GM23338 (cell line): ENCODE results near the gene SLC16A9. TPM values are rescaled to one million over a fixed set of nuclear protein-coding genes. Genes with fewer than 3 reads are reported as not detected.

Source experiments
- ATAC-seq: fragments of 200-7000 bp; cut with Tn5 transposase; 3 replicates; pipeline ENCODE4 v1.9.1; 2020
- DNase-seq: peaks from one replicate; pipeline ENCODE4 v3.0.0-alpha.2; 2015; ENCODE audit warnings: low spot score
- H2AFZ ChIP-seq: fragments of 200-600 bp; sonication (generic); 2 replicates; pipeline ENCODE4 v1.8.0; 2016; ENCODE audit warnings: antibody characterized with exemption, mild to moderate bottlenecking, moderate library complexity
- H3F3A ChIP-seq: fragments of 200-600 bp; sonication (generic); replicated peaks from 2 replicates; pipeline ENCODE4 v1.8.0; 2017; ENCODE audit warnings: antibody characterized with exemption, mixed run types, low read depth
- H3K27ac ChIP-seq: fragments of 200-600 bp; sonication (generic); 2 replicates; pipeline ENCODE4 v1.6.1; 2016; ENCODE audit warnings: low read depth
- H3K27me3 ChIP-seq: fragments of 200-600 bp; sonication (generic); 2 replicates; pipeline ENCODE4 v1.8.0; 2016; ENCODE audit warnings: mild to moderate bottlenecking, mixed run types, moderate library complexity; ENCODE audit not compliant: insufficient read depth
- H3K36me3 ChIP-seq: fragments of 200-600 bp; sonication (generic); 2 replicates; pipeline ENCODE4 v1.8.0; 2016; ENCODE audit warnings: mild to moderate bottlenecking; ENCODE audit not compliant: insufficient read depth
- H3K4me1 ChIP-seq: fragments of 200-600 bp; sonication (generic); 2 replicates; pipeline ENCODE4 v1.8.0; 2016; ENCODE audit warnings: mild to moderate bottlenecking, moderate library complexity; ENCODE audit not compliant: insufficient read depth
- H3K4me2 ChIP-seq: fragments of 200-600 bp; sonication (generic); 2 replicates; pipeline ENCODE4 v1.7.1; 2017; ENCODE audit warnings: mixed run types
- H3K4me3 ChIP-seq: fragments of 200-600 bp; sonication (generic); 2 replicates; pipeline ENCODE4 v1.6.1; 2016; ENCODE audit warnings: mixed run types
- H3K79me2 ChIP-seq: fragments of 200-600 bp; sonication (generic); replicated peaks from 2 replicates; pipeline ENCODE4 v1.8.0; 2017; ENCODE audit warnings: mild to moderate bottlenecking; ENCODE audit not compliant: insufficient read depth
- H3K9me2 ChIP-seq: fragments of 200-600 bp; sonication (generic); 2 replicates; pipeline ENCODE4 v1.8.0; 2017; ENCODE audit not compliant: insufficient read depth
- H4K20me1 ChIP-seq: fragments of 200-600 bp; sonication (generic); replicated peaks from 2 replicates; pipeline ENCODE4 v1.8.0; 2017; ENCODE audit warnings: mild to moderate bottlenecking; ENCODE audit not compliant: insufficient read depth
- H3K27ac Mint-ChIP-seq: 2 replicates; pipeline ENCODE4 v1.8.0; 2020; ENCODE audit warnings: inconsistent platforms, mild to moderate bottlenecking, moderate library complexity, mixed read lengths
- H3K27me3 Mint-ChIP-seq: 3 replicates; pipeline ENCODE4 v1.8.0; 2022; ENCODE audit warnings: low read depth, mild to moderate bottlenecking, moderate library complexity, mixed read lengths, inconsistent platforms; ENCODE audit not compliant: insufficient read depth, poor library complexity
- H3K36me3 Mint-ChIP-seq: 3 replicates; pipeline ENCODE4 v1.8.0; 2021; ENCODE audit warnings: low read depth, mild to moderate bottlenecking, inconsistent platforms, moderate library complexity, mixed read lengths
- H3K4me1 Mint-ChIP-seq: 3 replicates; pipeline ENCODE4 v1.8.0; 2020; ENCODE audit warnings: mild to moderate bottlenecking, inconsistent platforms, mixed read lengths
- H3K4me3 Mint-ChIP-seq: 3 replicates; pipeline ENCODE4 v1.8.0; 2021; ENCODE audit warnings: moderate library complexity, mild to moderate bottlenecking, inconsistent platforms, mixed read lengths
- H3K9me3 Mint-ChIP-seq: 3 replicates; pipeline ENCODE4 v1.8.0; 2020; ENCODE audit warnings: moderate library complexity, mild to moderate bottlenecking, inconsistent platforms, mixed read lengths
- CREB1 ChIP-seq: fragments of 250-450 bp; sonication (Bioruptor Pico); IDR thresholded peaks from 2 replicates; pipeline ENCODE4 v1.5.0; 2020; ENCODE audit warnings: low read depth, mild to moderate bottlenecking, moderate library complexity
- EZH2 ChIP-seq: fragments of 200-600 bp; sonication (generic); IDR thresholded peaks from one replicate; pipeline ENCODE4 v1.8.0; 2017; ENCODE audit warnings: antibody characterized with exemption, mild to moderate bottlenecking, low read depth; ENCODE audit not compliant: unreplicated experiment
- EZH2phosphoT487 ChIP-seq: fragments of 200-600 bp; sonication (generic); IDR thresholded peaks from one replicate; pipeline ENCODE4 v1.8.1; 2018; ENCODE audit warnings: antibody characterized with exemption; ENCODE audit not compliant: unreplicated experiment
- JUNB ChIP-seq: IDR thresholded peaks from one replicate; pipeline ENCODE4 v1.6.1; 2016; ENCODE audit warnings: antibody characterized with exemption; ENCODE audit not compliant: unreplicated experiment
- POLR2AphosphoS5 ChIP-seq: IDR thresholded peaks from 2 replicates; pipeline ENCODE4 v1.6.1; 2016; ENCODE audit warnings: antibody characterized with exemption, low read depth
- STAT1 ChIP-seq: IDR thresholded peaks from one replicate; pipeline ENCODE4 v1.6.1; 2016; ENCODE audit warnings: antibody characterized with exemption; ENCODE audit not compliant: unreplicated experiment
- ZNF114 ChIP-seq: fragments of 250-450 bp; sonication (Bioruptor Pico); IDR thresholded peaks from 2 replicates; pipeline ENCODE4 v1.5.0; 2020; ENCODE audit warnings: mild to moderate bottlenecking, moderate library complexity
- ZNF331 ChIP-seq: fragments of 250-450 bp; sonication (Bioruptor Pico); IDR thresholded peaks from 2 replicates; pipeline ENCODE4 v1.5.0; 2020; ENCODE audit warnings: low read depth, mild to moderate bottlenecking, moderate library complexity
- polyA plus RNA-seq: library from polyadenylated mRNA; unstranded; fragments of >200 nt; fragmentation: Nextera tagmentation; extraction: Ambion mirVana; gene quantifications from 2 replicates; pipeline ENCODE4 v1.2.1, GENCODE V29; 2016
- total RNA-seq: library from RNA; depleted of rRNA; stranded (reverse); fragments of >200 nt; shearing (Covaris generic); gene quantifications from 2 replicates; pipeline ENCODE4 v1.2.3, GENCODE V29; 2014
- TF ChIP-seq, protein P1 (sequence below), 2 experiments: fragments of 200-600 bp in 1 of 2; sonication (generic) in 1 of 2; conservative IDR thresholded peaks; 2 replicates each; pipeline versions ENCODE4 v1.5.1 to v1.6.1; 2016 to 2017; ENCODE audit warnings: antibody characterized with exemption in 2 of 2, low read depth in 2 of 2, mild to moderate bottlenecking in 2 of 2, moderate library complexity in 1 of 2
- TF ChIP-seq, protein P2 (sequence below): IDR thresholded peaks from 2 replicates; pipeline ENCODE4 v1.6.1; 2016; ENCODE audit warnings: antibody characterized with exemption
- TF ChIP-seq, protein P3 (sequence below): fragments of 250-450 bp; sonication (Bioruptor Pico); IDR thresholded peaks from 2 replicates; pipeline ENCODE4 v1.5.0; 2020; ENCODE audit warnings: mild to moderate bottlenecking, moderate library complexity

Gene SLC16A9
- total and polyA plus RNA-seq, 2 experiments from 2014 or later, result 6.5 to 11.4 TPM

DNA sequence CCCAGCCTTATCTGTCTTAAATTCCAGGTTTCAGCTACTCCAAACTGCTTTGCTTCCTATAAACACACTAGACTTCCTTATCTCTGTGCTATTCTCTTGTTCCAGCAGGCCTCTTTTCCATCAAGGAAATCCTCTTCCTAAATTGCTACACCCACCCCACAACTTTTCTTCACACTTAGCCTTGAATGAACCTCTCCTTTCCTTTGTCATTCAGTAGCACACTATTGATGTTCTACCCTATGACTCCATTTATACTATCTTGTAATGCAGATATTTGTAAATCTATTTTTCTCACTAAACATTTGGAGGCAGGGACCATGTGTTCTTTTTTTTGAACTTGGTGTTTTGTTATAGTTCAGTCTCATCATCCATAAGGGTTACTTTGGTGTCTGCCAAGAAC is 3.7 kb downstream of the SLC16A9 start (continued):
- no peak for TF ChIP-seq CREB1
- TF ChIP-seq ZNF114, result no peak
- TF ChIP-seq EZH2phosphoT487, result no peak
- TF ChIP-seq STAT1, result no peak
- no peak for TF ChIP-seq EZH2
- no peak for TF ChIP-seq ZNF331
- TF ChIP-seq POLR2AphosphoS5, result no peak
- no peak for TF ChIP-seq JUNB
- TF ChIP-seq, protein P1, sequence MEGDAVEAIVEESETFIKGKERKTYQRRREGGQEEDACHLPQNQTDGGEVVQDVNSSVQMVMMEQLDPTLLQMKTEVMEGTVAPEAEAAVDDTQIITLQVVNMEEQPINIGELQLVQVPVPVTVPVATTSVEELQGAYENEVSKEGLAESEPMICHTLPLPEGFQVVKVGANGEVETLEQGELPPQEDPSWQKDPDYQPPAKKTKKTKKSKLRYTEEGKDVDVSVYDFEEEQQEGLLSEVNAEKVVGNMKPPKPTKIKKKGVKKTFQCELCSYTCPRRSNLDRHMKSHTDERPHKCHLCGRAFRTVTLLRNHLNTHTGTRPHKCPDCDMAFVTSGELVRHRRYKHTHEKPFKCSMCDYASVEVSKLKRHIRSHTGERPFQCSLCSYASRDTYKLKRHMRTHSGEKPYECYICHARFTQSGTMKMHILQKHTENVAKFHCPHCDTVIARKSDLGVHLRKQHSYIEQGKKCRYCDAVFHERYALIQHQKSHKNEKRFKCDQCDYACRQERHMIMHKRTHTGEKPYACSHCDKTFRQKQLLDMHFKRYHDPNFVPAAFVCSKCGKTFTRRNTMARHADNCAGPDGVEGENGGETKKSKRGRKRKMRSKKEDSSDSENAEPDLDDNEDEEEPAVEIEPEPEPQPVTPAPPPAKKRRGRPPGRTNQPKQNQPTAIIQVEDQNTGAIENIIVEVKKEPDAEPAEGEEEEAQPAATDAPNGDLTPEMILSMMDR (conservative IDR thresholded peaks at IDR 0.05; ENCODE audit: low read depth in 2 of 2), result no peak
- TF ChIP-seq, protein P2, sequence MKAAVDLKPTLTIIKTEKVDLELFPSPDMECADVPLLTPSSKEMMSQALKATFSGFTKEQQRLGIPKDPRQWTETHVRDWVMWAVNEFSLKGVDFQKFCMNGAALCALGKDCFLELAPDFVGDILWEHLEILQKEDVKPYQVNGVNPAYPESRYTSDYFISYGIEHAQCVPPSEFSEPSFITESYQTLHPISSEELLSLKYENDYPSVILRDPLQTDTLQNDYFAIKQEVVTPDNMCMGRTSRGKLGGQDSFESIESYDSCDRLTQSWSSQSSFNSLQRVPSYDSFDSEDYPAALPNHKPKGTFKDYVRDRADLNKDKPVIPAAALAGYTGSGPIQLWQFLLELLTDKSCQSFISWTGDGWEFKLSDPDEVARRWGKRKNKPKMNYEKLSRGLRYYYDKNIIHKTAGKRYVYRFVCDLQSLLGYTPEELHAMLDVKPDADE, result no peak

DNA sequence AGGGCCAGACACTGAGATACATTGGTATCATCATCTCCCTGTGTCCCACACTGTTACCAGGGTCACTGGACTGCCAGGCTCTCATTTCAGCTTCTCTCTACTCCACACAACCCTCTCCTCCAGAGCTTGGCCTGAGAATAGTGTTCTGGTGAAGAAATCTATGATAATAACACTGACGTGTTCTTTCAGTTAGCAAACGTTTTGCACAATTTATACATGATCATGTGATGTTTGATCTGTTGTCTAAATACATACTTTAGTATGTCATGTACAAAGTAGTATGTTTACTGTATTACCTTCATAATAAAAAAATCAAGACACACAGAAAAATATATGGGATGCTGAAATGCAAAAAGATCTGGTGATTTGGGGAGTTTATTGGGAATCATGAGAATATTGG is 5.0 kb downstream of the SLC16A9 start:
- peaks cover 26% of the 10 kb centered on the region for H3K36me3 Mint-ChIP-seq
- H3K9me3 Mint-ChIP-seq, result no peaks in the 10 kb centered on the region

More for the DNA sequence above, 5.0 kb downstream of the SLC16A9 start:
- ATAC-seq (no peak), DNase-seq (no peak)
- Histone ChIP-seq H4K20me1 (no peaks in the 10 kb centered on the region; the same call in 1 of the 2 replicates), H3K27me3 (peaks cover 18% of the 10 kb centered on the region), H2AFZ (no peak overlapping the region), H3K27ac (no peak overlapping the region), H3K4me2 (no peak overlapping the region), H3K4me1 (peaks cover 10% of the 10 kb centered on the region), H3K4me3 (no peak overlapping the region), H3K79me2 (peaks cover 14% of the 10 kb centered on the region; the same call in 1 of the 2 replicates), H3F3A (0 out of 2 replicates have a peak, but pooled peaks cover 3% of the 10 kb centered on the region), H3K9me2 (no peaks in the 10 kb centered on the region), H3K36me3 (no peaks in the 10 kb centered on the region)
- Mint-ChIP-seq H3K27ac (no peak overlapping the region), H3K27me3 (peaks cover 3% of the 10 kb centered on the region), H3K4me1 (peaks cover 38% of the 10 kb centered on the region), H3K4me3 (no peak overlapping the region)
- TF ChIP-seq ZNF331 (no peak), CREB1 (no peak), EZH2phosphoT487 (no peak), JUNB (no peak)
- TF ChIP-seq, protein P3, sequence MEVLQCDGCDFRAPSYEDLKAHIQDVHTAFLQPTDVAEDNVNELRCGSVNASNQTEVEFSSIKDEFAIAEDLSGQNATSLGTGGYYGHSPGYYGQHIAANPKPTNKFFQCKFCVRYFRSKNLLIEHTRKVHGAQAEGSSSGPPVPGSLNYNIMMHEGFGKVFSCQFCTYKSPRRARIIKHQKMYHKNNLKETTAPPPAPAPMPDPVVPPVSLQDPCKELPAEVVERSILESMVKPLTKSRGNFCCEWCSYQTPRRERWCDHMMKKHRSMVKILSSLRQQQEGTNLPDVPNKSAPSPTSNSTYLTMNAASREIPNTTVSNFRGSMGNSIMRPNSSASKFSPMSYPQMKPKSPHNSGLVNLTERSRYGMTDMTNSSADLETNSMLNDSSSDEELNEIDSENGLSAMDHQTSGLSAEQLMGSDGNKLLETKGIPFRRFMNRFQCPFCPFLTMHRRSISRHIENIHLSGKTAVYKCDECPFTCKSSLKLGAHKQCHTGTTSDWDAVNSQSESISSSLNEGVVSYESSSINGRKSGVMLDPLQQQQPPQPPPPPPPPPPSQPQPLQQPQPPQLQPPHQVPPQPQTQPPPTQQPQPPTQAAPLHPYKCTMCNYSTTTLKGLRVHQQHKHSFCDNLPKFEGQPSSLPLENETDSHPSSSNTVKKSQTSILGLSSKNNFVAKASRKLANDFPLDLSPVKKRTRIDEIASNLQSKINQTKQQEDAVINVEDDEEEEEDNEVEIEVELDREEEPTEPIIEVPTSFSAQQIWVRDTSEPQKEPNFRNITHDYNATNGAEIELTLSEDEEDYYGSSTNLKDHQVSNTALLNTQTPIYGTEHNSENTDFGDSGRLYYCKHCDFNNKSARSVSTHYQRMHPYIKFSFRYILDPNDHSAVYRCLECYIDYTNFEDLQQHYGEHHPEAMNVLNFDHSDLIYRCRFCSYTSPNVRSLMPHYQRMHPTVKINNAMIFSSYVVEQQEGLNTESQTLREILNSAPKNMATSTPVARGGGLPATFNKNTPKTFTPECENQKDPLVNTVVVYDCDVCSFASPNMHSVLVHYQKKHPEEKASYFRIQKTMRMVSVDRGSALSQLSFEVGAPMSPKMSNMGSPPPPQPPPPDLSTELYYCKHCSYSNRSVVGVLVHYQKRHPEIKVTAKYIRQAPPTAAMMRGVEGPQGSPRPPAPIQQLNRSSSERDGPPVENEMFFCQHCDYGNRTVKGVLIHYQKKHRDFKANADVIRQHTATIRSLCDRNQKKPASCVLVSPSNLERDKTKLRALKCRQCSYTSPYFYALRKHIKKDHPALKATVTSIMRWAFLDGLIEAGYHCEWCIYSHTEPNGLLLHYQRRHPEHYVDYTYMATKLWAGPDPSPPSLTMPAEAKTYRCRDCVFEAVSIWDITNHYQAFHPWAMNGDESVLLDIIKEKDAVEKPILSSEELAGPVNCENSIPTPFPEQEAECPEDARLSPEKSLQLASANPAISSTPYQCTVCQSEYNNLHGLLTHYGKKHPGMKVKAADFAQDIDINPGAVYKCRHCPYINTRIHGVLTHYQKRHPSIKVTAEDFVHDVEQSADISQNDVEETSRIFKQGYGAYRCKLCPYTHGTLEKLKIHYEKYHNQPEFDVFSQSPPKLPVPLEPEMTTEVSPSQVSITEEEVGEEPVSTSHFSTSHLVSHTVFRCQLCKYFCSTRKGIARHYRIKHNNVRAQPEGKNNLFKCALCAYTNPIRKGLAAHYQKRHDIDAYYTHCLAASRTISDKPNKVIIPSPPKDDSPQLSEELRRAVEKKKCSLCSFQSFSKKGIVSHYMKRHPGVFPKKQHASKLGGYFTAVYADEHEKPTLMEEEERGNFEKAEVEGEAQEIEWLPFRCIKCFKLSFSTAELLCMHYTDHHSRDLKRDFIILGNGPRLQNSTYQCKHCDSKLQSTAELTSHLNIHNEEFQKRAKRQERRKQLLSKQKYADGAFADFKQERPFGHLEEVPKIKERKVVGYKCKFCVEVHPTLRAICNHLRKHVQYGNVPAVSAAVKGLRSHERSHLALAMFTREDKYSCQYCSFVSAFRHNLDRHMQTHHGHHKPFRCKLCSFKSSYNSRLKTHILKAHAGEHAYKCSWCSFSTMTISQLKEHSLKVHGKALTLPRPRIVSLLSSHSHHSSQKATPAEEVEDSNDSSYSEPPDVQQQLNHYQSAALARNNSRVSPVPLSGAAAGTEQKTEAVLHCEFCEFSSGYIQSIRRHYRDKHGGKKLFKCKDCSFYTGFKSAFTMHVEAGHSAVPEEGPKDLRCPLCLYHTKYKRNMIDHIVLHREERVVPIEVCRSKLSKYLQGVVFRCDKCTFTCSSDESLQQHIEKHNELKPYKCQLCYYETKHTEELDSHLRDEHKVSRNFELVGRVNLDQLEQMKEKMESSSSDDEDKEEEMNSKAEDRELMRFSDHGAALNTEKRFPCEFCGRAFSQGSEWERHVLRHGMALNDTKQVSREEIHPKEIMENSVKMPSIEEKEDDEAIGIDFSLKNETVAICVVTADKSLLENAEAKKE, result no peak
